Activated CD8-positive, alpha-beta memory T cell treated with anti-CD3 and anti-CD28 coated beads, Interleukin-2, amount 50 U/mL, for 24 hours (primary cell): Measurements from ENCODE around the gene PRPF4.

Experiments used
- DNase-seq: peaks from one replicate; pipeline ENCODE4 v3.0.0-alpha.2; 2020; ENCODE audit errors: extremely low read depth

PRPF4 gene

DNA sequence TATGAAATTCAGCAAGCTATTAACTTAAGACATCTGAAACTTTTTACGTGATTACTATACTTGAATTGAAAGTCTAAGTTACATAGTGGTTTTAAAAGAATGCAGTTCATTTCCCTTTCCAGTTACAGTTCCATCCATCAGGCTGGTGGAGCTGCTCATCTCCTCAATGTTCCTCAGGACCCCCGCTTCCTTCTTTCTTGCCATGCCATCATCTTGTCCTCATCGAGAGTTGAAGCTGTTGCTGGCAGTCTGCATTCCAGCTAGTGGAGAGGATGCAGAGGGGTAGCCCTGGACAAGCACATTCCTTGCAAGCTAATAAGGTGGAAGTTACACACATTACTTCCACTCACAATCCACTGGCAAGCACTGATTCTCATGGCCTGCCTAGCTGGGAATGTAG lies 36.5 kb downstream of the PRPF4 start:
- no peak for DNase-seq

DNA sequence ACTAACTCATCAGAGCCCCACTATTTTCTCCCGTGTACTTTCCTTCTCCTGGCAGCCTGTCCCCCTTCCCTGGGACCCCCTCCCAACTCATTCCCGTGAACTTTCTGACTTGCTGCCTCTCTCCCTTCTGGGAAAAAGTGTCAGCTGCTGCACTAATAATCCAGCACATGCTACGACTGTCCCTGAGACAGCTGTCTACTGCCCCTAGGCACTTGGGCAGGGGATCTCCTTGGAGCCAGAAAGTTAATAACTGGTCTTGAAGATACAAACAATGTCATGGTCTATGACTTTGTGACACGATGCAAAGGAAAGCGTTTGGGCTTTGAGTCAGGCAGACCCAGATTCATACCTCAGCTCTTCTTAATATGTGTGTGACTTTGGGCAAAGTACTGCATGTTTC lies 37.8 kb downstream of the PRPF4 start:
- no peak for DNase-seq

DNA sequence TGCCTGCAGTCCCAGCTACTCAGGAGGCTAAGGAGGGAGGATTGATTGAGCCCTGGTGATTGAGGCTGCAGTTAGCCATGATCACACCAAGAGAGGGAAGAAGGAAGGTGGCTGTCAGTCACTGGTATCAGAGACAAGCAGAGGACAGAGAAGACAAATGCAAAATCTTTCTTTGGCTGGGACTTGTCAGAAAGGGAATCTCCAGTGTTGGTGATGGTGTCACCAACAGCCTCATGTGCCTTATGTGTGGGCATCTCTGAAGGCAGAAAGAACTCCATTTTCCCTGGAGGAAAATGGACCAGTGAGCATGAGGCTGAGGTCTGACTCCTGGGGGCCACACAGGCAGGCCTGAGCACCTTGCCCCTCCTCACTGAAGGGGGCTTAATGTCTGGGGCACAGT lies 39.8 kb downstream of the PRPF4 start:
- DNase-seq, result no peak

DNA sequence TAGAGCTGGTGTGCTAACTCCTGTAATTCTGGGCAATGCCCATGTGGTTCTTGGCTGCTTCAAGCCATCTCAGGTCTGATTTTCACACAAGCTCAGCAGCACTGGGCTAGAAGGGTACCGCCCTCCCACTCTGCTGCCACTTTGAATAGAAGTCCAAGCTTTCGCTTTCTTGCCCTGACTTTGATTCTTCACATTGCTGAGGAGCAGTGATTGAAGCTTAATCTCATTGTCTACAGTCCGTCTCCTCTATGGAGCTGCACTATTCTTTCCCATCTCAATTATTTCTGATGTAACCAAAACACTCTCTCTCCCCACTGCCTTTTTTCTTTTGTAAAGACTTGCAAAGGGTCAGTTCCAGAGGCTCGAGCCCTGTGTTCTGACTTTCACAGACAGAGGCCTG lies 40.6 kb downstream of the PRPF4 start:
- DNase-seq, result no peak

DNA sequence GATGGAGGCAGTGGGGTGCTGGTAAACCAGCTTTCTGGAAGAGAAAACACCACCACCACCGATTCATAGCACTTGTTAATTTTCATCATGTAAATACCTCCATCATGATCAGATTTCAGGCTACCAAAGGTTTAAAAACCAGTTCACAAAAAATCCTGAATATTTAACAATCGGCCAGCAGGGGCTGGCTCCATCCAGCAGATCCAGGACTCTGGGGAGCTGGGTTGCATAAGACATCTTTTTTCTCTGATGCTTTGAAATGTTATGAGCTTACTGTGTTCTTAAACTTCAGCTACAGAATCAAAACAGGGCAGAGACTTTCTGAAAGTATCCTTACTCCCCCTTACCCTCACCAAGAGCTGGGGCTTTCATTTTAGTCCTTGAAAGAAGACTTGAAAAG lies 42.3 kb downstream of the PRPF4 start:
- no peak for DNase-seq

GRCh38 chr9:113319054-113319453 lies 43.6 kb downstream of the PRPF4 start:
- no peak for DNase-seq

DNA sequence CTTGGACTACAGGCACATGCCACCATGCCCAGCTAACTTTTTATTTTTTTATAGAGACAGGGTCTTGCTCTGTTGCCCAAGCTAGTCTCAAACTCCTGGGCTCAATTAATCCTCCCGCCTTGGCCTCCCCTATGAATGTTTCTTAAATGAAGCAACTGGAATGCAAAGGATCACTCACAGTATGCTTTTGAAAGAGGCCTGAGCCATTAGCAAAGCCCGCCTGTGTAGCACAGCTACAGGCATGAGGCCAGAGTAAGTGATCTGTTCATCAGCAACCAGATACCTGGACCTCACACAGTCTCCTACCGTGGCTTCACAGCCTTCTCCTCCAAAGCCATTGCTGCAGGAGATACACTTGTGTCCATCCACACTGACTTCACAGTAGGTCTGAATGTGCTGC lies 44.6 kb downstream of the PRPF4 start:
- no peak for DNase-seq

DNA sequence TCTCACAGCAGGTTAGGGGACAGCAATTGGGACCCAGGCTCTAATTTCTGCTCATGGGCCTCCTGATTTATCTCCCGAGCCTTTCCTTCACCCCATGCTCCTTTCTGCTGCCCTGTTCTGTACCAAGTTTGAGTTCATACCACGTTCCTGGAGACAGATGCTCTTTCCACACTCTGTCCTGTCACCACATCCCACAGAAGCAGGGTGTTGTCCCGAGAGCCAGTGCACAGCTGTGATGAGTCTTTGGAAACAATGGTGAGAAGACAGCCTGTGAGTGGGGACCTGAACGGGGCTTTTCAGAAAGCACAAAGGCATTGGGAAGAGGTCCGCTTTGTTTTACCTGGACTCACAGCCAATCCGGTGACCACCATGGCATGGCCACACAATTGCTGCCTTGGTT lies 47.2 kb downstream of the PRPF4 start:
- DNase-seq, result no peak

DNA sequence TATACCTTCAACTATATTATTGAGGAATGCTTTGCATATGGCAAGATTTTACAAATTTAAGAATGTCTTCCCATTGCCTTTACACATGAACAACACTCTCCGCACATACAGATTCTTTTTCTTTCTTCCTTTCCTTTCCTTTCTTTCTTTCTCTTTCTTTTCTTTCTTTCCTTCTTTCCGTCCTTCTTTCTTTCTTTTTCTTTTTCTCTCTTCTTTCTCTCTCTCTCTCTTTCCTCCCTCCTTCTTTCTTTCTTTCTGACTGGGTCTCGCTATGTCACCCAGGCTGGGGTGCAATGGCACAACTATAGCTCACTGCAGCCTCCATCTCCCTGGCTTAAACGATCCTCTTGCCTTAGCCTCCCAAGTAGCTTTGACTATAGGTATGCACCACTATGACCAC lies 50.8 kb downstream of the PRPF4 start:
- no peak for DNase-seq

- no peak for DNase-seq
These were observed 52.8 kb downstream of the PRPF4 start for GRCh38 chr9:113328045-113328782.

DNA sequence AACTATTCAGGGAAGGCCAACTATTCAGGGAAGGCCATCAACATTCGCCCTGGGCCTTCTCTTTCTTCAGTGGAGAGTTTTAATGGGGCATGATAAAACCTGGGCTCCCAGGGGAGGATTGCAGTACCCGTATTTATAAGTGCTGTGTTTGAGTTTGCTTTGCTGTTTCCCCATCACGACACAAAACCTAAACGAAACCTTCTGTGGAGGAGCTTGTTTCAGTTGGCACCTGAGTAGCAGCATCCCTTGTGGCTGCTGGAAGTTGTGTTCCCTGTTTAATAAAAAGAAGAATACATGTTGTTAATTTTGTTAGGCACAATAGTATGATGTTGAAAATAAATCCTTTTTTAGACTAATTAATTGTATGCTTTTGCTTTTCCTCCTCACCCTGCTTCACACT lies 56.3 kb downstream of the PRPF4 start:
- no peak for DNase-seq

DNA sequence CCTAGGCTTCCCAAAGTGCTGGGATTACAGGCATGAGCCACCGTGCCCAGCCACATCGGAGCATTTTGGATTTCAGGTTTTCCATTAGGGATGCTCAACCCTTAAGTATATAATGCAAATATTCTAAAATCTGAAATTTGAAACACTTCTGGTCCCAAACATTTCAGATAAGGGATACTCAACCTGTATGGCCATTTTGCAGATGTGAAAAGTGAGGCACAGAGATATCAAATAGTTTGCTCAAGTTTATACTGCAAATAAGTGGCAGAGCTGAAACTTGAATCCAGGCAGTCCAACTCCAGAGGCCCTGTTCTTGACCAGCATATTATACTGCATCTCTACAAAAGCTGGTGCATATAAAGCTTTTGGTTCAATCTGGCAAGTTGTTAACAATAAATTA lies 62.3 kb downstream of the PRPF4 start:
- DNase-seq, result no peak

- DNase-seq, result peak; percentile 51
These were observed 64.7 kb downstream of the PRPF4 start, which contains the start of gene WDR31 for GRCh38 chr9:113340011-113340699. WDR31 (minus strand) TSS chr9:113340275; CDS start chr9:113332022, 8,253 bp downstream.

- DNase-seq, result no peak
These were observed 66.4 kb downstream of the PRPF4 start for GRCh38 chr9:113341712-113342410.
